Parathyroid adenoma (tissue), 2 donors: Measurements from ENCODE around the gene HTD2.
A peak's percentile ranks its signal among the peaks of the same experiment; 100 is the strongest.
"Not testable (repeated sequence)": the region's sequence is repeated elsewhere in the genome, so short reads cannot be mapped to it uniquely, and the experiment has no call there.

Experiments
- H2AFZ ChIP-seq: fragments of 300-600 bp; sonication (generic); one replicate; pipeline ENCODE4 v1.7.0; 2017; ENCODE audit warnings: antibody characterized with exemption, mild to moderate bottlenecking
- H3K27ac ChIP-seq: fragments of 300-600 bp; sonication (generic); one replicate; pipeline ENCODE4 v1.7.0; 2017
- H3K27me3 ChIP-seq: fragments of 300-600 bp; sonication (generic); one replicate; pipeline ENCODE4 v1.7.0; 2017; ENCODE audit warnings: low read length; ENCODE audit not compliant: control insufficient read depth, insufficient read depth
- H3K36me3 ChIP-seq: fragments of 300-600 bp; sonication (generic); one replicate; pipeline ENCODE4 v1.7.0; 2017; ENCODE audit warnings: low read length; ENCODE audit not compliant: control insufficient read depth, insufficient read depth
- H3K4me1 ChIP-seq: fragments of 300-600 bp; sonication (generic); one replicate; pipeline ENCODE4 v1.7.0; 2017; ENCODE audit warnings: control low read depth
- H3K4me2 ChIP-seq: fragments of 300-600 bp; sonication (generic); one replicate; pipeline ENCODE4 v1.7.0; 2017; ENCODE audit warnings: low read length
- H3K4me3 ChIP-seq: fragments of 300-600 bp; sonication (generic); one replicate; pipeline ENCODE4 v1.7.0; 2017; ENCODE audit warnings: low read depth, low read length
- H3K79me2 ChIP-seq: fragments of 300-600 bp; sonication (generic); one replicate; pipeline ENCODE4 v1.7.0; 2017; ENCODE audit warnings: control low read depth
- H3K9ac ChIP-seq: fragments of 300-600 bp; sonication (generic); one replicate; pipeline ENCODE4 v1.7.0; 2017; ENCODE audit warnings: mild to moderate bottlenecking
- H3K9me3 ChIP-seq: fragments of 300-600 bp; sonication (generic); one replicate; pipeline ENCODE4 v1.7.0; 2017; ENCODE audit warnings: low read length; ENCODE audit not compliant: control insufficient read depth
- TF ChIP-seq, protein P1 (sequence below): fragments of 300-600 bp; sonication (generic); IDR thresholded peaks from one replicate; pipeline ENCODE4 v1.7.0; 2017; ENCODE audit warnings: antibody characterized with exemption, mild to moderate bottlenecking
- donor health status: primary hyperparathyroidism.

Gene HTD2

DNA sequence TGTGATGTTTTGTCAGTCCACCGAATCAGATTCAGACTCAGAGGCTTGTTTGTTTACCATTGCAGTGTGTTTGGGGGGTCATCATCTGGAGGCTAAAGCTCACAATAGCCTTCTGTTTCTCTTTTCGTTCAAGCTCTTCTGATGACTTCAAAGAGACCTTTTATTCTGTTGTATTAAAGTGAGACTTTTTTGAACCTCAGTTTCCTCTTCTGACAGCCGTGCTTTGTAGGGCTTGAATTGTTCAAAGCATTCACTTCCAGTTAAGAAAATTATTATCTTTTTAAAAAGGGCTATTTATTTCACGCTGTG lies 27.6 kb downstream of the HTD2 start:
- Histone ChIP-seq H3K4me2 (peak overlapping the region; percentile 70), H3K4me1 (peaks cover 30% of the 10 kb centered on the region), H2AFZ (no peak overlapping the region), H3K9ac (no peak overlapping the region), H3K27ac (peak overlapping the region; percentile 78), H3K27me3 (no peaks in the 10 kb centered on the region), H3K4me3 (peak overlapping the region; percentile 72), H3K9me3 (no peaks in the 10 kb centered on the region), H3K36me3 (no peaks in the 10 kb centered on the region), H3K79me2 (peaks cover 33% of the 10 kb centered on the region)
- TF ChIP-seq, protein P1, sequence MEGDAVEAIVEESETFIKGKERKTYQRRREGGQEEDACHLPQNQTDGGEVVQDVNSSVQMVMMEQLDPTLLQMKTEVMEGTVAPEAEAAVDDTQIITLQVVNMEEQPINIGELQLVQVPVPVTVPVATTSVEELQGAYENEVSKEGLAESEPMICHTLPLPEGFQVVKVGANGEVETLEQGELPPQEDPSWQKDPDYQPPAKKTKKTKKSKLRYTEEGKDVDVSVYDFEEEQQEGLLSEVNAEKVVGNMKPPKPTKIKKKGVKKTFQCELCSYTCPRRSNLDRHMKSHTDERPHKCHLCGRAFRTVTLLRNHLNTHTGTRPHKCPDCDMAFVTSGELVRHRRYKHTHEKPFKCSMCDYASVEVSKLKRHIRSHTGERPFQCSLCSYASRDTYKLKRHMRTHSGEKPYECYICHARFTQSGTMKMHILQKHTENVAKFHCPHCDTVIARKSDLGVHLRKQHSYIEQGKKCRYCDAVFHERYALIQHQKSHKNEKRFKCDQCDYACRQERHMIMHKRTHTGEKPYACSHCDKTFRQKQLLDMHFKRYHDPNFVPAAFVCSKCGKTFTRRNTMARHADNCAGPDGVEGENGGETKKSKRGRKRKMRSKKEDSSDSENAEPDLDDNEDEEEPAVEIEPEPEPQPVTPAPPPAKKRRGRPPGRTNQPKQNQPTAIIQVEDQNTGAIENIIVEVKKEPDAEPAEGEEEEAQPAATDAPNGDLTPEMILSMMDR, result no peak

DNA sequence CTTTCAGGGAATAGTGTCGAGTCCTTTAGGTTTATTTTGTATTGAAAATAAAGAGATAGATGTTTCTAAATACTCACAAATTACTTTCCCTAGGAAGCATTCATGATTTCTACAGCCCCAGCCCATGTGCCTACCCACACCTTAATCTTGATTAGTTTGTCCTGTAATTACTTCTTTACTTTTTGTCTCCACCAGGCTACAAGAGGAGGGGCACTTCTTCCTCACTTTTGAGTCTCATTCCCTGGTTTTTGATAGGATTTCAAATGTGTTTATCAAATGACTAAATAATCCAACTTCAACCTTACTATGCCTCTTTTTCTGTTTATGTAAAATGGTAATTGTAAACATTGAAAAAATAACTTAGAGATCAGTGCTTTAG lies 28.2 kb downstream of the HTD2 start:
- H3K27ac ChIP-seq, result peak overlapping the region; percentile 78
- peak overlapping the region; percentile 70 for H3K4me2 ChIP-seq
- H3K79me2 ChIP-seq, result peaks cover 38% of the 10 kb centered on the region
- no peak overlapping the region for H3K9ac ChIP-seq
- H3K27me3 ChIP-seq, result no peaks in the 10 kb centered on the region
- peaks cover 30% of the 10 kb centered on the region for H3K4me1 ChIP-seq
- TF ChIP-seq, protein P1, result no peak
- no peak overlapping the region for H2AFZ ChIP-seq
- H3K36me3 ChIP-seq, result no peaks in the 10 kb centered on the region
- peak overlapping the region; percentile 72 for H3K4me3 ChIP-seq
- no peaks in the 10 kb centered on the region for H3K9me3 ChIP-seq

DNA sequence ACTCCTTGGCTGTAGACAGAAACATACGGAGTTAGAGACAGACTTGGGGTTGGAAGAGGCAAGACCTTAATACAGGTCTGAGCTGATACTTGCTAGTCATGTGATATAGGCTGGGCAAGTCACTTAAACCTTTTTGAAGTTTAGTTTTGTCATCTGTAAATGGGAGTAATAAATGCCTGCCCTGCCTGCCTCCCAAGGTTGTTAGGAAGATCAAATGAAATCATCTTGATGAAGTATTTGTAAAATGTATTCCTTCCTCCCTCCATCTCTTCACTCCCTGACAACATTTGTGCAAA lies 29.3 kb downstream of the HTD2 start:
- Histone ChIP-seq H3K4me3 (peak overlapping the region; percentile 72), H3K9me3 (no peaks in the 10 kb centered on the region), H3K9ac (no peak overlapping the region), H3K27ac (peak overlapping the region; percentile 78), H2AFZ (peak overlapping the region; percentile 20), H3K4me2 (peak overlapping the region; percentile 5), H3K27me3 (no peaks in the 10 kb centered on the region), H3K36me3 (no peaks in the 10 kb centered on the region), H3K4me1 (peaks cover 30% of the 10 kb centered on the region), H3K79me2 (peaks cover 48% of the 10 kb centered on the region)
- TF ChIP-seq, protein P1, result no peak

DNA sequence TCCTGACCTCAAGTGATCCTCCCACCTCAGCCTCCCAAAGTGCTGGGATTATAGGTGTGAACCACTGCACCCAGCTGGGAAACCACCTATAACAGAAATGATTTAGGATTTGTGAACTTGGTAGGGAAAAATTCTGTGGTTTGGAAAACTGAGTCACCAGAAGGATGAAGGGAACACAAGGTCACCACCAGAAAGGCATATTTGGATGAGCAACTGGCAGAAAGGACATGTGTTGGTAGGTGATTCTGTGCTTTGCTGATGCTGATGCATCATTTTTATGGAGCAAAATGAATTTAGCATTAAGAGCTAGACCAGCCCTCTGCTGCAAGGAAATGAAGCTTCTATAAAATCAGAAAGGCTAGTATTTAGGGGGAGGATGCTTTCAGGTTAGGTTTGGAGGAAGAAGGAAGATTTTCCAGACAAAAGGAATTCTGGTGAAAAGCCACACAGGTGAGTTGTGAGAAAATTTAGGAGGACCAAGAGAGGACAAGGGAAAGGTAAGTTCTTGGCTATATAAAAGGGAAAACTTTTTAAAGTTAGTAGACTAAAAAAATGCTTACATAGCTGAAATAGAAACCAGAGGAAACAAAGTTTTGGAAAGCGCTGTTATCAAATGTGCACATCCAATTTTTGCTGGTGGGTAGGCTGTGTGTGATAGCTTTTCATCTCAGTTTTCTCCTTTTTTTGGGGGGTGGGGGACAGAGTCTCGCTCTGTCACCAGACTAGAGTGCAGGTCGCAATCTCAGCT lies 30.0 kb downstream of the HTD2 start:
- no peak overlapping the region for H2AFZ ChIP-seq
- no peaks in the 10 kb centered on the region for H3K27me3 ChIP-seq
- H3K79me2 ChIP-seq, result peaks cover 53% of the 10 kb centered on the region
- no peaks in the 10 kb centered on the region for H3K36me3 ChIP-seq
- TF ChIP-seq, protein P1, result no peak
- H3K9ac ChIP-seq, result no peak overlapping the region
- H3K4me3 ChIP-seq, result no peak overlapping the region
- peak overlapping the region; percentile 13 for H3K4me2 ChIP-seq
- peak overlapping the region; percentile 47 for H3K27ac ChIP-seq
- H3K9me3 ChIP-seq, result no peaks in the 10 kb centered on the region
- H3K4me1 ChIP-seq, result peaks cover 25% of the 10 kb centered on the region

DNA sequence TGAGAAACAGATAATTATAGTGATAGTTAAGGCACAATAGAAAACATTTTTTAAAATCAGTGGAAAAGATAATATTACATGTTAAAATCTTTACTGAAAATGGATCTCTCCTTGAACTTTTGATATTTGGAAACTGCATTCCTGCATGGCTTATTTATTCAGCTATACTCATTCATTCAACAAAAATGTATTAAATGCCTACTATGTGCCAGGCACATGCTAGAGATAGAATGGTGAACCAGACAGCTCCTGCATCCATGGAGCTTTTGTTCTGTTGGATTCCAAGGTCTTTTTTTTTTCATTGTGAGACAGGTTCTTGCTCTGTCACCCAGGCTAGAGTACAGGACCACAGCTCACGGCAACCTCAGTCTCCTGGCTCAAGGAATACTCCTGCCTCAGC lies 30.9 kb downstream of the HTD2 start:
- Histone ChIP-seq H3K4me3 (no peak overlapping the region), H3K36me3 (no peaks in the 10 kb centered on the region), H3K27me3 (no peaks in the 10 kb centered on the region), H2AFZ (no peak overlapping the region), H3K9me3 (no peaks in the 10 kb centered on the region), H3K4me1 (peaks cover 17% of the 10 kb centered on the region), H3K27ac (no peak overlapping the region), H3K79me2 (peaks cover 60% of the 10 kb centered on the region), H3K4me2 (no peak overlapping the region), H3K9ac (no peak overlapping the region)
- TF ChIP-seq, protein P1, result no peak

DNA sequence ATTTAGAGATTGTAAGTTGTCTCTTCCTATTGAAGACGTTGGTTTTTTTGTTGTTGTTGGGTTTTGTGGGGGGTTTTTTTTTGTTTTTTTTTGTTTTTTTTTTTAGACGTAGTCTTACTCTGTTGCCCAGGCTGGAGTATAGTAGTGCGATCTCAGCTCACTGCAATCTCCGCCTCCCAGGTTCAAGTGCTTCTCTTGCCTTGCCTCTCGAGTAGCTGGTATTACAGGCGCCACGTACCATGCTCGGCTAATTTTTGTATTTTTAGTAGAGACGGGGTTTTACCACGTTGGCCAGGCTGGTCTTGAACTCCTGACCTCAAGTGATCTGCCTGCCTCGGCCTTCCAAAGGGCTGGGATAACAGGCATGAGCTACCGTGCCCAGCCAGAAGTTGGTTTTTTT lies 32.8 kb downstream of the HTD2 start:
- H3K36me3 ChIP-seq, H3K27ac ChIP-seq, H3K9me3 ChIP-seq, H2AFZ ChIP-seq, H3K4me2 ChIP-seq, H3K27me3 ChIP-seq, H3K4me3 ChIP-seq, H3K9ac ChIP-seq: not testable (repeated sequence)
- peaks cover 71% of the 10 kb centered on the region for H3K79me2 ChIP-seq
- peaks cover 20% of the 10 kb centered on the region for H3K4me1 ChIP-seq
